Fibroblast of the aortic adventitia (primary cell): ENCODE measurements around the gene FOXL2NB. TPM values are rescaled to one million over a fixed set of nuclear protein-coding genes. Genes with fewer than 3 reads are reported as not detected.

Source experiments
- DNase-seq: peaks from one replicate; pipeline ENCODE4 v3.0.0-alpha.2; 2010; ENCODE audit warnings: low read depth
- H3K4me3 ChIP-seq: 2 replicates; pipeline ENCODE4 v1.5.1; 2011; ENCODE audit warnings: low read depth, mild to moderate bottlenecking, control low read depth, low read length, moderate library complexity
- total RNA-seq: library from RNA; depleted of rRNA; stranded (reverse); fragments of >200 nt; gene quantifications from 2 replicates; pipeline ENCODE4 v1.2.3, GENCODE V29; 2012; ENCODE audit warnings: low replicate concordance
- TF ChIP-seq, protein P1 (sequence below): IDR thresholded peaks from 2 replicates; pipeline ENCODE4 v1.5.1; 2011; ENCODE audit warnings: mild to moderate bottlenecking, low read length, control low read depth, inconsistent platforms; ENCODE audit not compliant: insufficient read depth

Gene FOXL2NB
- total RNA-seq = not detected in 2 replicates

- TF ChIP-seq, protein P1, sequence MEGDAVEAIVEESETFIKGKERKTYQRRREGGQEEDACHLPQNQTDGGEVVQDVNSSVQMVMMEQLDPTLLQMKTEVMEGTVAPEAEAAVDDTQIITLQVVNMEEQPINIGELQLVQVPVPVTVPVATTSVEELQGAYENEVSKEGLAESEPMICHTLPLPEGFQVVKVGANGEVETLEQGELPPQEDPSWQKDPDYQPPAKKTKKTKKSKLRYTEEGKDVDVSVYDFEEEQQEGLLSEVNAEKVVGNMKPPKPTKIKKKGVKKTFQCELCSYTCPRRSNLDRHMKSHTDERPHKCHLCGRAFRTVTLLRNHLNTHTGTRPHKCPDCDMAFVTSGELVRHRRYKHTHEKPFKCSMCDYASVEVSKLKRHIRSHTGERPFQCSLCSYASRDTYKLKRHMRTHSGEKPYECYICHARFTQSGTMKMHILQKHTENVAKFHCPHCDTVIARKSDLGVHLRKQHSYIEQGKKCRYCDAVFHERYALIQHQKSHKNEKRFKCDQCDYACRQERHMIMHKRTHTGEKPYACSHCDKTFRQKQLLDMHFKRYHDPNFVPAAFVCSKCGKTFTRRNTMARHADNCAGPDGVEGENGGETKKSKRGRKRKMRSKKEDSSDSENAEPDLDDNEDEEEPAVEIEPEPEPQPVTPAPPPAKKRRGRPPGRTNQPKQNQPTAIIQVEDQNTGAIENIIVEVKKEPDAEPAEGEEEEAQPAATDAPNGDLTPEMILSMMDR = no peak
- peak within 1 kb of the TSS; percentile 63 for H3K4me3 ChIP-seq
- peak; percentile 58 for DNase-seq
Observed at GRCh38 chr3:138946663-138947494, at the start of gene FOXL2NB, which contains the start of gene FOXL2. Gene FOXL2NB, plus strand, starts transcription at chr3:138947217. Its CDS starts 148 bp downstream, at chr3:138947365. Gene FOXL2, minus strand, starts transcription at chr3:138947137. Its CDS starts 415 bp downstream, at chr3:138946722.

DNA sequence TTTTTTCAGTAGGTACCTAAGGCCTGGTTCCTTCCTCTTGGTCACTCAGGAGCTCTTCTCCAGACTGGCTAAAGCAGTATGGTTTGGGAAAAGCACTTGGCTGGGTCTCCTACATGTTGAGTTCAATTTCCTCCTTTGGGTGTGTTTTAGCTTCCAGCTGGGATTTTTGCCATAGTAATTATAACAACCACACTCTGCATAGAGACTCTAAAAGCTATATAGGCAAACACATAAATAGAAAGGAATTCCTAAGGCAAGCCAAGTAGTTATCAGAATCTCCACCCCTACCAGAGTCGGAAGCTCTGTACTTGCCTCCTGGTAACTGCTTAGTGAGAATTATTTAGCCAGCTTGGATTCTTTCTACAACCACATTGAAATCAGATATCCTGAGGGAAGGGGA lies 48.7 kb upstream of the FOXL2NB start:
- no peak overlapping the region for H3K4me3 ChIP-seq
- DNase-seq = peak; percentile 94
- TF ChIP-seq, protein P1 = no peak

DNA sequence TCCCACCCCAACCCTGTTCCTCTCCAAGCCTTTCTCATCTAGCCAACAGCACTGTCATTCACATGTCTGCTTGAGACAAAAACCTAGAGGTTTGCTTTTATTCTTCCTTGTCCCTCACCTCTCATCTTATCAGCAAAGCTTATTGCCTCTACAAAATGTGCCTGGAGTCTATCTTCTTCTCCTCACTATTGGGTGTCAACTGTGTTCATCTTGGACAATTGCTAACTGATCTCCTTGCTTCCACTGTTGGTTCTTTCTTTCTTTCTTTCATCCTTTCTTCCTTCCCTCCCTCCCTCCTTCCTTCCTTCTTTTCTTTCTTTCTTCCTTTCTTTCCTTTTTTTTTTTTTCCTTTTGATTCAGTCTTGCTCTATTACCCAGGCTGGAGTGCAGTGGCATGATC lies 48.3 kb upstream of the FOXL2NB start:
- no peak overlapping the region for H3K4me3 ChIP-seq
- TF ChIP-seq, protein P1 = no peak
- DNase-seq = no peak

GRCh38 chr3:138899351-138899991 lies 47.5 kb upstream of the FOXL2NB start:
- peak; percentile 30 for DNase-seq
- TF ChIP-seq, protein P1 = no peak

DNA sequence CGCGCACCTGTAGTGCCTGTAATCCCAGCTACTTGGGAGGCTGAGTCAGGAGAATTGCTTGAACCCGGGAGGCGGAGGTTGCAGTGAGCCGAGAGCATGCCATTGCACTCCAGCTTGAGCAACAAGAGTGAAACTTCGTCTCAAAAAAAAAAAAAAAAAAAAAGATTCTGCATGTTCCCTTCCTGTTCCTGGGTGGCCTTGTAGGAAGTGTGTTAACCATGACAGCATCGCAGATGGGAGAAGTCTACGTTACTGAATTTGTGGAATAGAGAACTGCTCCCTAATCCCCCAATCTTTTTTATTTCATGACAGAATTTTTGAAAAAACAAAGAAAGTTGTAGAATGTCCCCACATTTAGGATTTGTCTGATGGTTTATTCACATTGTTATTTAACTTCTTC lies 45.5 kb upstream of the FOXL2NB start:
- TF ChIP-seq, protein P1 = no peak
- no peak for DNase-seq
- H3K4me3 ChIP-seq = no peak overlapping the region

More at GRCh38 chr3:138899351-138899991, 47.5 kb upstream of the FOXL2NB start:
- no peak overlapping the region for H3K4me3 ChIP-seq

DNA sequence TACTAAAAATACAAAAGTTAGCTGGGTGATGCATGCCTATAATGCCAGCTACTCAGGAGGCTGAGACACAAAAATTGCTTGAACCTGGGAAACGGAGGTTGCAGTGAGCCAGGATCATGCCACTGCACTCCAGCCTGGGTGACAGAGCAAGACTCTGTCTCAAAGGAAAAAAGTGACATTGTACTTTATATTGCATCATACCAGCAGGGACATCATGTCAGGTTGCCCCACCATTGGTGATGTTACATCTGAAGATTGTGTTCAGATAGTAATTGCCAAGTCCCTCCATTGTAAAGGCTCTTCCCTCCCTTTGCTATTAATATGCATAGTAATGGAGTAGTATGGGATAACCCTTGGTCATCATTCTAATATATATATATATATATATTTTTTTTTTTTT lies 44.8 kb upstream of the FOXL2NB start:
- TF ChIP-seq, protein P1 = no peak
- no peak for DNase-seq
- no peak overlapping the region for H3K4me3 ChIP-seq
